ENCODE measurements around the gene ADAMTS14.

DNA sequence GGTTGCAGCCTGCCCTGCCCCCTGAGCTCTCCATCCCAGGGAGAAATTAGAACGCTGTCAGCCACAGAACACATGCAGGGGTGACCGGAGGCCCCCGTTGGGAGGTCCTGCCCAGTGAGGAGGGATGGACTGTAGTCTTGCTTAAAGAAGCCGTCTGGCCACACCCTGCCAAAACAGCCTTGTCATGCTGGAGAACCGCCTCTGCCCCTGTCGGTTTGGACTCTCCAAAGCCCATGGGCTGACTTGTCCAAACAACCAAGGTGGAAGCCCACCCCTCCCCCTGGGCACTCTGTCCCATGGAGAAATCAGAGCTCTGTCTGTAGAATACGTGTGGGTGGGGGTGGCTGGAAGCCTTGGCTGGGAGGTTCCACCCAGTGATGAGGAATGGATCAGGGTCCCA is 125.5 kb downstream of the ADAMTS14 start:
- TF ChIP-seq, protein P1, sequence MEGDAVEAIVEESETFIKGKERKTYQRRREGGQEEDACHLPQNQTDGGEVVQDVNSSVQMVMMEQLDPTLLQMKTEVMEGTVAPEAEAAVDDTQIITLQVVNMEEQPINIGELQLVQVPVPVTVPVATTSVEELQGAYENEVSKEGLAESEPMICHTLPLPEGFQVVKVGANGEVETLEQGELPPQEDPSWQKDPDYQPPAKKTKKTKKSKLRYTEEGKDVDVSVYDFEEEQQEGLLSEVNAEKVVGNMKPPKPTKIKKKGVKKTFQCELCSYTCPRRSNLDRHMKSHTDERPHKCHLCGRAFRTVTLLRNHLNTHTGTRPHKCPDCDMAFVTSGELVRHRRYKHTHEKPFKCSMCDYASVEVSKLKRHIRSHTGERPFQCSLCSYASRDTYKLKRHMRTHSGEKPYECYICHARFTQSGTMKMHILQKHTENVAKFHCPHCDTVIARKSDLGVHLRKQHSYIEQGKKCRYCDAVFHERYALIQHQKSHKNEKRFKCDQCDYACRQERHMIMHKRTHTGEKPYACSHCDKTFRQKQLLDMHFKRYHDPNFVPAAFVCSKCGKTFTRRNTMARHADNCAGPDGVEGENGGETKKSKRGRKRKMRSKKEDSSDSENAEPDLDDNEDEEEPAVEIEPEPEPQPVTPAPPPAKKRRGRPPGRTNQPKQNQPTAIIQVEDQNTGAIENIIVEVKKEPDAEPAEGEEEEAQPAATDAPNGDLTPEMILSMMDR (conservative IDR thresholded peaks at IDR 0.05 in 1 of 2, IDR thresholded peaks at IDR 0.05 in 1 of 2; ENCODE audit: extremely low read depth in 1 of 2, insufficient read depth in 1 of 2, low read depth in 1 of 2, low read length in 2 of 2) = no peak
- no peak for TF ChIP-seq EZH2 (IDR thresholded peaks at IDR 0.05; ENCODE audit: borderline replicate concordance, low read length)

Data from mammary epithelial cell (primary cell).